PC-3 (cell line): ENCODE results near the gene NLRP4. TPM values are rescaled to one million over a fixed set of nuclear protein-coding genes. Genes with fewer than 3 reads are reported as not detected.
"Not testable (repeated sequence)": the region's sequence is repeated elsewhere in the genome, so short reads cannot be mapped to it uniquely, and the experiment has no call there.

ENCODE experiments used
- ATAC-seq: fragments of 200-7000 bp; cut with Tn5 transposase; 2 replicates; pipeline ENCODE4 v1.9.1; 2020; ENCODE audit warnings: mild to moderate bottlenecking, moderate library complexity
- BruUV-seq: library from RNA; stranded (reverse); fragments of 400-500 nt; replicated peaks from 2 replicates; lab custom pipeline; 2021; lab: Mats Ljungman, UMichigan
- CTCF ChIA-PET: fragments of 300-600 bp; sonication (Branson Sonifier 250); formaldehyde crosslinking; loops from one replicate; lab custom pipeline; 2022; ENCODE audit warnings: antibody characterized with exemption; lab: Charles Lee
- POLR2A ChIA-PET: fragments of 300-600 bp; sonication (Branson Sonifier 250); formaldehyde crosslinking; loops from one replicate; lab custom pipeline; 2022; ENCODE audit warnings: antibody characterized with exemption; ENCODE audit not compliant: unreplicated experiment; lab: Charles Lee
- DNase-seq: peaks from one replicate; pipeline ENCODE4 v3.0.0-alpha.2; 2015
- H2AFZ ChIP-seq: fragments of 300-600 bp; sonication (generic); 2 replicates; pipeline ENCODE4 v1.6.0; 2016; ENCODE audit warnings: antibody characterized with exemption, low read length
- H3F3A ChIP-seq: fragments of 300-600 bp; sonication (generic); one replicate; pipeline ENCODE4 v1.6.0; 2017; ENCODE audit warnings: antibody characterized with exemption, low read length, control low read depth, mild to moderate bottlenecking; ENCODE audit not compliant: unreplicated experiment
- H3K27ac ChIP-seq: fragments of 300-600 bp; sonication (generic); 2 replicates; pipeline ENCODE4 v1.5.1; 2016; ENCODE audit warnings: mild to moderate bottlenecking, low read length
- H3K27me3 ChIP-seq: fragments of 300-600 bp; sonication (generic); 2 replicates; pipeline ENCODE4 v1.6.1; 2016; ENCODE audit warnings: low read length, mixed read lengths
- H3K36me3 ChIP-seq: fragments of 300-600 bp; sonication (generic); 2 replicates; pipeline ENCODE4 v1.6.1; 2016; ENCODE audit warnings: low read depth, mixed run types, low read length, mixed read lengths
- H3K4me1 ChIP-seq: fragments of 300-600 bp; sonication (generic); 2 replicates; pipeline ENCODE4 v1.5.1; 2016; ENCODE audit warnings: low read length; ENCODE audit not compliant: insufficient read depth
- H3K4me2 ChIP-seq: fragments of 300-600 bp; sonication (generic); 2 replicates; pipeline ENCODE4 v1.6.0; 2016; ENCODE audit warnings: low read length
- H3K4me3 ChIP-seq: fragments of 300-600 bp; sonication (generic); 2 replicates; pipeline ENCODE4 v1.5.1; 2016; ENCODE audit warnings: mild to moderate bottlenecking, low read length, mixed read lengths
- H3K79me2 ChIP-seq: fragments of 300-600 bp; sonication (generic); 2 replicates; pipeline ENCODE4 v1.6.1; 2017; ENCODE audit warnings: low read length, mixed read lengths
- H3K9ac ChIP-seq: fragments of 300-600 bp; sonication (generic); 2 replicates; pipeline ENCODE4 v1.6.0; 2016; ENCODE audit warnings: mild to moderate bottlenecking, low read length
- H3K9me2 ChIP-seq: fragments of 300-600 bp; sonication (generic); replicated peaks from 2 replicates; pipeline ENCODE4 v1.6.1; 2016; ENCODE audit warnings: mixed run types, low read length, mixed read lengths
- H3K9me3 ChIP-seq: fragments of 300-600 bp; sonication (generic); 2 replicates; pipeline ENCODE4 v1.6.1; 2016; ENCODE audit warnings: low read length, mixed read lengths
- H4K20me1 ChIP-seq: fragments of 300-600 bp; sonication (generic); 2 replicates; pipeline ENCODE4 v1.6.1; 2016; ENCODE audit warnings: low read length, mixed read lengths
- EZH2 ChIP-seq: fragments of 300-600 bp; sonication (generic); IDR thresholded peaks from one replicate; pipeline ENCODE4 v1.6.1; 2017; ENCODE audit warnings: antibody characterized with exemption, mild to moderate bottlenecking, low read length; ENCODE audit not compliant: unreplicated experiment
- EZH2phosphoT487 ChIP-seq: fragments of 300-600 bp; sonication (generic); IDR thresholded peaks from 2 replicates; pipeline ENCODE4 v1.6.1; 2018; ENCODE audit warnings: mild to moderate bottlenecking, antibody characterized with exemption, low read length, borderline replicate concordance
- intact Hi-C: fragments of 100-400 bp; cut with micrococcal nuclease; formaldehyde crosslinking; loops from 2 replicates; pipeline ENCODE4 v1.9.0; 2023
- total RNA-seq: library from RNA; depleted of rRNA; stranded (reverse); fragments of >200 nt; gene quantifications from 2 replicates; pipeline ENCODE4 v1.2.3, GENCODE V29; 2014; rRNA removed
- TF ChIP-seq, protein P1 (sequence below): fragments of 300-600 bp; sonication (generic); conservative IDR thresholded peaks from 2 replicates; pipeline ENCODE4 v1.5.1; 2017; ENCODE audit warnings: antibody characterized with exemption, low read depth, mild to moderate bottlenecking, low read length

The NLRP4 gene
- total RNA-seq, 1 experiment from 2014 or later: not detected

DNA sequence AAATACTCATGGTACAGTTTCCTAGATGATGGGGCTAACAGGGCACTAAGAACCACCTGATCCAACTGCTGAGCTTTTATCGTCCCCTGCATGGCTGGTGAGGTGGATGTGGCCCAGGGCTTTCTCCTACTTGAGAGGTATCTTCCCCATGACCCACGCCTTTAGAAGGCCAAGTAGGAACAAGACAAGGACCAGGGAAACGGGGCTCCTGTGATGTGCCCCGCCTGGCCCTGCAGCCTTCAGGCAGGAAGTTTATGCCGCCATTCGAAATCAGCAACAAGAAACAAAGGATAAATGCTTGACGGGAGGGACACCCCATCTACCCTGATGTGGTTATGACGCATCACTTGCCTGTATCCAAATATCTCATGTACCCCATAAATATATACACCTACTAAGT is 91.7 kb downstream of the NLRP4 start:
- H3K9ac ChIP-seq: no peak overlapping the region
- intact Hi-C loops: no loop called here
- no peaks in the 10 kb centered on the region for H3K79me2 ChIP-seq
- H4K20me1 ChIP-seq: no peaks in the 10 kb centered on the region
- H3K27ac ChIP-seq: no peak overlapping the region
- ChIA-PET POLR2A (no interaction called here), CTCF (no interaction called here)
- H3K4me3 ChIP-seq: no peak overlapping the region
- no peak overlapping the region for H2AFZ ChIP-seq
- H3K9me3 ChIP-seq: peaks cover under 1% of the 10 kb centered on the region; the same call in 1 of the 2 replicates
- no peak for DNase-seq
- no peaks in the 10 kb centered on the region for H3F3A ChIP-seq
- H3K4me1 ChIP-seq: no peaks in the 10 kb centered on the region
- no peak for ATAC-seq
- TF ChIP-seq EZH2: no peak
- no peak for TF ChIP-seq EZH2phosphoT487
- TF ChIP-seq, protein P1, sequence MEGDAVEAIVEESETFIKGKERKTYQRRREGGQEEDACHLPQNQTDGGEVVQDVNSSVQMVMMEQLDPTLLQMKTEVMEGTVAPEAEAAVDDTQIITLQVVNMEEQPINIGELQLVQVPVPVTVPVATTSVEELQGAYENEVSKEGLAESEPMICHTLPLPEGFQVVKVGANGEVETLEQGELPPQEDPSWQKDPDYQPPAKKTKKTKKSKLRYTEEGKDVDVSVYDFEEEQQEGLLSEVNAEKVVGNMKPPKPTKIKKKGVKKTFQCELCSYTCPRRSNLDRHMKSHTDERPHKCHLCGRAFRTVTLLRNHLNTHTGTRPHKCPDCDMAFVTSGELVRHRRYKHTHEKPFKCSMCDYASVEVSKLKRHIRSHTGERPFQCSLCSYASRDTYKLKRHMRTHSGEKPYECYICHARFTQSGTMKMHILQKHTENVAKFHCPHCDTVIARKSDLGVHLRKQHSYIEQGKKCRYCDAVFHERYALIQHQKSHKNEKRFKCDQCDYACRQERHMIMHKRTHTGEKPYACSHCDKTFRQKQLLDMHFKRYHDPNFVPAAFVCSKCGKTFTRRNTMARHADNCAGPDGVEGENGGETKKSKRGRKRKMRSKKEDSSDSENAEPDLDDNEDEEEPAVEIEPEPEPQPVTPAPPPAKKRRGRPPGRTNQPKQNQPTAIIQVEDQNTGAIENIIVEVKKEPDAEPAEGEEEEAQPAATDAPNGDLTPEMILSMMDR: no peak
- BruUV-seq: no TSS peak
- H3K4me2 ChIP-seq: no peak overlapping the region
- peaks cover 49% of the 10 kb centered on the region for H3K27me3 ChIP-seq
- no peaks in the 10 kb centered on the region for H3K36me3 ChIP-seq
- H3K9me2 ChIP-seq: no peaks in the 10 kb centered on the region

DNA sequence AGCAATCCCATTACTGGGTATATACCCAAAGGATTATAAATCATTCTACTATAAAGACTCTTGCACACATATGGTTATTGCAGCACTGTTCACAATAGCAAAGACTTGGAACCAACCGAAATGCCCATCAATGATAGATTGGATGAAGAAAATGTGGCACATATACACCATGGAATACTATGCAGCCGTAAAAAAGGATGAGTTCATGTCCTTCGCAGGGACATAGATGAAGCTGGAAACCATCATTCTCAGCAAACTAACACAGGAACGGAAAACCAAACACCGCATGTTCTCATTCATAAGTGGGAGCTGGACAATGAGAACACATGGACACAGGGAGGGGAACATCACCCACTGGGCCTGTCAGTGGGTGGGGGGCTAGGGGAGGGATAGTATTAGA is 92.9 kb downstream of the NLRP4 start:
- H2AFZ ChIP-seq, H3K4me2 ChIP-seq, CTCF ChIA-PET, H3K9me2 ChIP-seq, POLR2A ChIA-PET, DNase-seq, H3K36me3 ChIP-seq, H3K4me3 ChIP-seq, intact Hi-C loops, H3K79me2 ChIP-seq, BruUV-seq, H3K4me1 ChIP-seq, H3F3A ChIP-seq, H3K9ac ChIP-seq, ATAC-seq, H4K20me1 ChIP-seq, H3K9me3 ChIP-seq, H3K27ac ChIP-seq: not testable (repeated sequence)
- peaks cover 62% of the 10 kb centered on the region for H3K27me3 ChIP-seq

DNA sequence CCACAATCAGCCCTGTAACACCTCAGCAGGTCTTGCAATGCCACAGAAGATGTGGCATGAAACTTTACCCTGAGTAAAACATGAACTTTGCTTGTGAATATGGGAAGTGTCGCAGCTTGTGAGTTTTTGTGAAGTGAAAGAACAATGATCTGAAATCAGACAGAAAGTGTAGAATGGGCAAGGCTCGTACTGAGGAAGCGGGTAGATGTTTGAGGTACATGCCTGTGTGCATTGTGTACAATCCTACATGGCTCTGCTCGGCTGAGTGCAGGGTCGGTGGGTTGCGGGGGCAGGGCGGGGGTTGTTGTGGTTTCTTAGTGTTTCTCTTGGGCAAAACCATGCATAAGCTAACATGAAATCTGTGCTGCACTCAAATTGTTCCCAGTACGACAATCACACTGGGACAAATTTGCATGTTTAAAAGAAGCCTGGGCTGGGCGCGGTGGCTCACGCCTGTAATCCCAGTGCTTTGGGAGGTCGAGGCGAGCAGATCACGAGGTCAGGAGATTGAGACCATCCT is 94.7 kb downstream of the NLRP4 start:
- Histone ChIP-seq H3K79me2 (no peaks in the 10 kb centered on the region), H3K9me3 (no peaks in the 10 kb centered on the region), H3K9ac (no peak overlapping the region), H3K4me1 (no peaks in the 10 kb centered on the region), H3K27ac (no peak overlapping the region), H3F3A (no peaks in the 10 kb centered on the region), H3K9me2 (no peaks in the 10 kb centered on the region), H3K4me3 (no peak overlapping the region), H3K36me3 (no peaks in the 10 kb centered on the region), H2AFZ (no peak overlapping the region), H3K4me2 (no peak overlapping the region), H3K27me3 (peaks cover 68% of the 10 kb centered on the region), H4K20me1 (no peaks in the 10 kb centered on the region)
- BruUV-seq: no TSS peak
- TF ChIP-seq, protein P1: no peak
- TF ChIP-seq EZH2phosphoT487: no peak
- TF ChIP-seq EZH2: no peak
- intact Hi-C loops: no loop called here
- POLR2A ChIA-PET: no interaction called here
- no peak for DNase-seq
- no peak for ATAC-seq
- CTCF ChIA-PET: no interaction called here

Other genes starting within 250 kb of the NLRP4 start
- gene FIZ1, start 237.0 kb upstream of the NLRP4 start, total RNA-seq: 11.6 and 11.7 TPM in 2 replicates
- 27.7 and 33.1 TPM in 2 replicates for gene ZNF524, start 236.3 kb upstream of the NLRP4 start, total RNA-seq
- 5.5 and 8.2 TPM in 2 replicates for gene ZNF865, start 230.9 kb upstream of the NLRP4 start, total RNA-seq
- 9.0 and 18.0 TPM in 2 replicates for gene ZNF784, start 212.0 kb upstream of the NLRP4 start, total RNA-seq
- 15.2 and 23.9 TPM in 2 replicates for gene ZNF580, start 195.5 kb upstream of the NLRP4 start, total RNA-seq
- 25.6 and 37.5 TPM in 2 replicates for gene ZNF581, start 192.9 kb upstream of the NLRP4 start, total RNA-seq
- gene CCDC106, start 188.3 kb upstream of the NLRP4 start, total RNA-seq: 36.0 and 41.4 TPM in 2 replicates
- 343 and 360 TPM in 2 replicates for gene U2AF2, start 181.5 kb upstream of the NLRP4 start, total RNA-seq
- gene EPN1, start 161.3 kb upstream of the NLRP4 start, total RNA-seq: 203 and 240 TPM in 2 replicates
- not detected in 2 replicates for gene NLRP9, start 98.1 kb upstream of the NLRP4 start, total RNA-seq
- not detected in 2 replicates for gene RFPL4A, start 77.4 kb upstream of the NLRP4 start, total RNA-seq
- not detected in 2 replicates for gene RFPL4AL1, start 67.4 kb upstream of the NLRP4 start, total RNA-seq
- gene NLRP11, start 4.5 kb upstream of the NLRP4 start, total RNA-seq: 0.15 and 0.23 TPM in 2 replicates
- gene NLRP13, start 95.8 kb downstream of the NLRP4 start, total RNA-seq: not detected in 2 replicates
- gene NLRP8, start 111.3 kb downstream of the NLRP4 start, total RNA-seq: not detected in 2 replicates
- not detected in 2 replicates for gene NLRP5, start 150.2 kb downstream of the NLRP4 start, total RNA-seq